Measurements from ENCODE around the gene HSDL2.
"Not testable (repeated sequence)": the region's sequence is repeated elsewhere in the genome, so short reads cannot be mapped to it uniquely, and the experiment has no call there.

GRCh38 chr9:112413728-112414127 is 33.8 kb downstream of the HSDL2 start:
- TF ChIP-seq POLR2A (IDR thresholded peaks at IDR 0.05; ENCODE audit: low read length); GATA1 (IDR thresholded peaks at IDR 0.05; ENCODE audit: low read depth, low read length): not testable (repeated sequence)
